GM21390 (cell line): ENCODE data around the gene CREB3L2.
"Not testable (repeated sequence)": the region's sequence is repeated elsewhere in the genome, so short reads cannot be mapped to it uniquely, and the experiment has no call there.

Source experiments
- ATAC-seq: cut with Tn5 transposase; IDR thresholded peaks from one replicate; pipeline ENCODE4 v1.9.1; 2021; ENCODE audit not compliant: unreplicated experiment

CREB3L2 gene

DNA sequence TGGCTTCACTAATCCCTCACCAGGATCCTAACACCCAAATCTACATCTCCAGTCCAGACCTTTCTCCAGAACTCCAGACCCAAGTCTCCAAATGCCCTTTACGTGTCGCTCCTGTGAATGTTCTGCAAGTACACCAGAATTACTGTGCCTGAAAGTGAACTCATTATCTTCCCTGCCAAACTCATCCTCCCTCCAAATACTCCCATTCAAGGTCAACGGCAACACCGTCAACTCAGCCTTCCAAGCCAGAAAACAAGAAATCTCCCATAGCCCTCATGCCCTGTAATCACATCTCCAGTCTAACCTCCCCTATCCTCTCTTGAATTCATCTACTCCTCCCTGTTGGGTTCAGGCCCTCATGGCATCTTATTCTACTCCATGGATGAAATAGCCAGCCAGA, 12.3 kb downstream of the CREB3L2 start:
- no peak for ATAC-seq

DNA sequence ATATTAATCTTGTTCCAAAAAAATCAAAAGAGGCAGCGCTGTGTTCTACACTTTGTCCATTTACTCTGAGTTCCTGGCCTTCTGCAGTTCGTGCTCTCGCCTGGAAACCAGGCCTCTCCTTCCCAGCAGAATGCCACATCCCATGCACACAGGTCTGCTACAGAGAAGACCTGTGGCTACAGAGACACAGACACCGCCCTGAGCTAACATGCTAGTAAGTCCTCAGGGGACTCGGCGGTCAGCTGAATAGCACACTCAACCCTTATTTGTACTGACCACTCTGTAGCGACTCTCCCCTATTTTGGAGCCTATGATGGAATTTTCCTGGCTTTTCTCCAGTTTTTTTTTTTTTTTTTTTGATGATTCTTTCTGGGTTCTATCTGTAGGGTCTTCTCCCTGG, 12.8 kb downstream of the CREB3L2 start:
- ATAC-seq, result no peak

DNA sequence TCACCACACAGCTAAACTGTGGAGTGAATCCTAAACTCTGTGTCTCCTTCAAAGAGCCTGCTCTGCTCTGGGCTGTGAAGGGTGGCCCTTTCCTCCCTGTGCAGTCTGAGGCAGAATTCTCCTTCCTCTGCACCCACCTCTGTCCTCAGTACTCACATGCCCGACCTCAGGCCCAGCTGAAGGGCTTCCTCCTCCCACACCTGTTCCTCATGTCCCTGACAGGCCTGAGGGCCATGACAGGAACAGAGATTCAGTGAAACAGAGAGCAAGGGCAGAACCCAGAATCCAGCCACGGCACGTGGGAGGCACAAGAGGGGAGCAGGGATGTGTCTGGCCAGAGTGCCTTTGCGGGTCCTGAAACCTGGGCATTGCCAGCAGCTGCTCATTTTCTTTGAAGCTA, 13.9 kb downstream of the CREB3L2 start:
- peak; percentile 59 for ATAC-seq

DNA sequence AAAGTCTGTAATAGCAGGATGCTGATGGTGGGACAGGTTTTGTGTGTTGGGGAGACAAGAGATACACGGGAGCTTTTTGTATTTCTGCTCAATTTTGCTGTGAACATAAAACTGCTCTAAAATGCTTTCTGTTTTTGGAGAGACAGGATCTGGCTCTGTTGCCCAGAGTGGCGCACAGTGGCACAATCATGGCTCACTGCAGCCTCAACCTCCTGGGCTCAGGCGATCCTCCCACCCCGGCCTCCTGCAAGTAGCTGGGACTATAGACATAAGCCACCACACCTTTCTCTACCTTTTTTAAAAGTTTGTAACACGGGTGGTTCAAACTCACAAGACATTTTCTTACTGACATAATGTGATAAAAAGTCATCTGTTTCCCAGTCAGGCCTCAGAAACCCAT, 14.3 kb downstream of the CREB3L2 start:
- ATAC-seq, result no peak

DNA sequence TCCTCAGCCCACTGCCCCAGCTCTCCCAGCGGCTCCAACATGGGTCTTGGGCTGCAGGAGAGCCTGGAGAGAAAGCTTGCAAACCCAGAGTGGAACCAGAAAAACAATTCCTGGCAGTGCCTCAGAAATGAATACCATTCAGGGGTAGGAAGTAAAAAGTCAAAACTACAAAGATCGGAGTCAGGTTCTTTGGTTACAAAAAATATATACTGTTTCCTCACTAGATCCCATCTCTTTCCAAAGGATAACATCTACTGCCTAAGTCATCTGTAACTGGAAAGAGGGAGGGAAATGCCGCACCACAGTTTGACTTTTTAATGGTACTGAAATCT, 14.9 kb downstream of the CREB3L2 start:
- no peak for ATAC-seq

DNA sequence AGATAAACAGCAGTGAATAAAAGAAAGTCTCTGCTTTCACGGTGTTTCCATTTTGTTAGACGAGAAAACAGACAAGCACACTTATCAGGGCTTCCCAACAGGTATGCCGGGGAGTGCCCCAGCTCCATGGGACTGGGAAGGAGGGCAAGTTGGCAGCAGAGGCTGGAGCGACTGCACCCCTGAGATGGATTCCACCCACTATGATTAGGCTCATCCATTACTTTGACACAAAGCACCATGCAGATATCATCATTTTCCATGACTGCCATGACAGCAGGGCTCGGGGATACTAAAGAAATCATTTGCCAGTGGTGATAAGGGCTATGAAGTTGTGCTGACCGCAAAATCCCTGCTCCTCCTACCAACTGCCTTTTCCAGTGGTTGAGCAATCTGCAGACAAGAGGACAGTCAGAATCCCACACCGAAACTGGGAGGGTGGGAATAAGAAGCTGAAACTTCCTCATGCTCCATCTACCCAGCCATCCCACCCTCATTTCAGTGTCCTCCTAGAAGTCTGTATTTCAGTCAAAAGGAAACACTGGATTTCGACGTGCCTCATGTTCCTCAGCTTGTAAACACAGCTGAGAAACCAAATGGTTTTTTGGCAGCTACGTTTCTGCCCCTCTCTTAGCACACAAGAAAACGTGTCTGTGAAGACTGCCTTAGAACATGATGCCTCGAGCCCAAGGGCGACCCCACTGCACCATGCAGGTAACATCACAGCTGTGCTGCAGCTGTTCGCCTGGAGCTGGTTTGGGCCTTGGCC, 15.5 kb downstream of the CREB3L2 start:
- ATAC-seq, result no peak

- ATAC-seq, result peak; percentile 48
These were observed 16.0 kb downstream of the CREB3L2 start for GRCh38 chr7:137985897-137986251.

DNA sequence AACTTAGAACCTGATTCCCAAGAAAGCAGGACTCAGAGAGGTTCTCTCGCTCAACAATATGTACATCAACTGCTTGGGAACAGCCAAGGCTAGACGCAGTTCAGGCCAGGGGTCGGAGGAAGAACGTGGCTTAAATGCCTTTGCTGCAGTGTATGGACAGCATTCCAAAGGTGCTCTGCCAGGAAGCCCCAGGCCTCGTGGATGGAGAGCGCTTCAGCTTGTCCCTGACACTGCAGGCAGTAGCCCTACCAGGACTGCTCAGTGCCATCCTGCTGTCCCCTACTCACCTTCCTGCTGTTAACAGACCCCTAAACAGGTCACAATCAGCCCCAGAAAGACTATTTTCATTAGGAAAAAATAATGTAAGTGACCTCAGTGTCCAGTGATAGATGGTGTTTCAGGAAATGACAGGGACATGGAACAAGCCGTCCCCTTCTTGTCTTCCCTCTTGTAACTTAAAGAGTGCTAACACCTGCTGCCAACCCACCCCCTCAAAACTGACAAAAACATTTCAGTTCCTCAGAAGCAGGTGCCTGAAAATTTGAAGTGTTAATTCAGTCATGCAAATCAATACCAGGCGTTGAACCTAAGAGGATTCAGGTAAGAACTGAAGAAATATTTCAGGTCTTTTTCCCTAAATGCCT, 16.5 kb downstream of the CREB3L2 start:
- ATAC-seq, result peak; percentile 51

DNA sequence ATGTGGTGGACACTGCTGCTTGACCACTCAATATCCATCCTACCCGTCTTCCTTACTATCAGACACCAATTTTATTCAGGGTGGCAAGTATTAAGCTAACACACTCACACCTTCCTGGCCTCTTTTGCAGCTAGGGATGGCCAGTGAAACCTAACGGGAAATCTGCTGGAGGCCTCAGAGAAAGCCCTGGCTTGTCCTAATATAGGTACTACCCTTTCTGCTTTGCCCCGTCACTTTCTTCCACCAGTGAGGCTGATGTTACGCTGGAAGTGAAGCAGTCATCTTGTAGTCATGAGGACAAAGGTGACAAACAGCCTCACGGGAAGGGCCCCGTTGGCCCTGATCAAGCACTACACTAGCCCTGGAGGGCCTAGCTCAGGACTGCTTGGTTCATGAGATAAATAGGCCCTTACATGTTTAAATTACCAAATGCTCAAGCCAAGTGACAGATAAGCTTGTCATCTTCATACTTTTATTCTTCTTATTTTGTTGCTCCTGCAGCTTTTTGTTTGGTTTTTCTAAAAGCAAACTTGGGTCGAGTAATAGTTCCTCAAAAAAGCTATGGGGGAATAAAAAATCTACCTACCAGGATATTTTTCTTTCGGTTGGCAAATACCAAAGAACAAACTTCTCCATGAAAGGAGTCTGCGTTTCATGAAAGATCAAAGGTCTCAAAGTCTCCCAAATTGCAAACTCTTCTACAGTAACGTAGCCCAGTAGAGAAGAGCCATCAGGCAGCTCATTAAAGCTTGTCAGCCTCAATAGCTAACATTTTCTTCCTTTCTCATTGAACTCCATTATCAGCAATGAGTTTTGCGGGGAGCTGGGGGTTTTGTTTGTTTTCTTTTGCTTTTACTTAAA, 17.5 kb downstream of the CREB3L2 start:
- no peak for ATAC-seq

GRCh38 chr7:137983323-137984008, 18.4 kb downstream of the CREB3L2 start:
- no peak for ATAC-seq

DNA sequence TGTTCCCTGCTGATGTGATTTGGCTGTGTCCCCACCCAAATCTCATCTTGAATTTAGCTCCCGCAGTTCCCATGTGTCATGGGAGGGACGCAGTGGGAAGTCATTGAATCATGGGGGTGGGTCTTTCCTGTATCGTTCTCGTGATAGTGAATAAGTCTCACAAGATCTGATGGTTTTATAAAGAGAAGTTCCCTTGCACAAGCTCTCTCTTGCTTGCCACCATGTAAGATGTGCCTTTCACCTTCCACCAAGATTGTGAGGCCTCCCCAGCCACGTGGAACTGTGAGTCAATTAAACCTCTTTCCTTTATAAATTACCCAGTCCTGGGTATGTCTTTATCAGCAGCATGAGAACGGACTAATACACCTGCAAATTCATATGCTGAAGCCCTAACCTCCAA, 19.5 kb downstream of the CREB3L2 start:
- not testable (repeated sequence) for ATAC-seq

- ATAC-seq, result peak; percentile 59
These were observed 20.2 kb downstream of the CREB3L2 start for GRCh38 chr7:137981668-137982067.

GRCh38 chr7:137981175-137981574, 20.7 kb downstream of the CREB3L2 start:
- ATAC-seq, result no peak

DNA sequence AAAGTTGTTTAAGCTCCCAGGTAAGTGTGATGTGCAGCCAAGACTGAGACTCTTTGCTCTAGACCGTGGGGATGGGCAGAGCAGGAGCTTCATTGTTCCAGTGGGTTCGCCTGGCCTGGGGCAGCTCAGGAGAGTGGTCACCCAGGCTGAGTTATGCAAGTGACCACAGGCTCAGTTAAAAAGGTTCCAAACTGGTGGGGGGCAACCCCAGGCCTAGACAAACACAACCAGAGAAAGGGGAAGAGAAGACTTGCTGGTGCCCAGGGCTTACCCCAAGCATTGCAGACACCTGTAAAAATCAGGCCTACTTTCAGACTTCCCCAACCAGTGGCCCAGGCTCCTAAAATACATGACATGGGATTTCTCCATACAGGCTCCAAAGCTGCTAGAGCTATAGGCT, 21.6 kb downstream of the CREB3L2 start:
- ATAC-seq, result no peak

DNA sequence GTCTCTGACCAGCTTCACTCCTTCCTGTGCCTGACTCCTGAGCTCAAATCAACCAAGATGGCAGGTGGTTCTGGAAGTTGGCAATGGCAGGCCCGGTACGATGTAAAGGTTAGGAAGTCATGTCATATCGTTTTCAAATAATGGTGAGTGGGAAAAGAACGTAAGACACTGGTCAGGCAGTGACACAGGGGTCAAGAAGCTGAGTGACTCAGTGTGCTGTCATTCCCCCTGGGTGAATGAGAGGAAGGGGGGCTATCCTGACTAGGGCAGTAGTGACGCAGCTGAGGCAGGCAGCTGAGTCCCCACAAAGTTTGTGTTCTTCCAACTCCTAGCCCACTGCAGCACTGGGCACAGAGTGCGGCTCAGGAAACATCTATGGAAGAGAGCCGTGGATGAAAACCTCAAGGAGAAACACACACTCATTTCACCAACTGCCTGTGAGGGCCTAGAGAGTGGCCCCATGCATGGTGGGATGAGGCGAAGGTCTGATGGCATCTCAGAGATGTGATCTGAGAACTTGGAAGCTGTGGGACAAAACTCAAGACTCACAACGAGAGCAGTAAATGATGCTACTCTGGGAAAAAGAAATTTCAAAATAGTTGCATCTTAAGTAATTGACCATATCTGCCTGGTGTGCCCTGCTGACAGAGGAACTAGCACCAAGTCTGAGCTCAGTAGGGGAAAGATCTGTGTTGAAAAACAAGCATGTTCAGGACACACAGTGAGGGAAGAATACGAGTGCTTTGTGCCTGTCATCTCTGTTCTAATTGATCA, 23.2 kb downstream of the CREB3L2 start:
- no peak for ATAC-seq

GRCh38 chr7:137977173-137977572, 24.7 kb downstream of the CREB3L2 start:
- no peak for ATAC-seq

DNA sequence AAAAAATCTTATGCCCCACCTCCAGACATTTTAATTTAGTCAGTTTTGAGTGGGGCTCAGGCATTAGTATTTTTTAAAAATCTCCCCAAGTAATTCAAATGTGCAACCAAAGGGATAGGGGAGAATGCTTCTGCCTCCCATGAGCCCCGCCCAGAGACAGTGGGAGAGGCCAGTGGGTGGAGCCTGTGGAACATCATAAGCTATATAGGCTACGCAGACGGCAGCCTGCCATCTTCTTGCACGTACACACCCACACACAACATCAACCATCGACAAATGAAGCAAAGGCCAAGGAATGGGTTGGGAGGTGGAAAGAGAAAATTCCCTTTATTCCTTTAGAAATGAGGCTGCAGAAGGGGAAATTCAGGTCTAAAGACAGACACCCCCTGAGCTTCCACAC, 25.2 kb downstream of the CREB3L2 start:
- ATAC-seq, result no peak

DNA sequence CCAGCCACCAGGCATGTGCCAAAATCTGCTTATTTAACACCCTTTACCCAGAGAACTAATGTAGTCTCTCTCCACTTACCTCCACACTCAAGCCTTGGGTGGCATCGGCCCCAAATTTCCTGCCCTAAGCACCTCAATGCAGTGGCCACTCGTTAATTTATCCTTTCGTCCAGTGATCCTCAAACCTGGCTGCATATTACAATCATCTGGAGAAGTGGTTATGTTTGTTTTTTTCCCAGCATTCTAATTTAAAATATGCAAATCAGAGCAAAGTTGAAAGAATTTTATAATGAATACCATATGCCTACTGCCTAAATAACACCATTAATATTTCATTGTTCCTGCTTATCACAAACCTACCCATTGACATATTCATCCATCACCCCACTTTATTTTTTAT, 25.7 kb downstream of the CREB3L2 start:
- ATAC-seq, result no peak

- no peak for ATAC-seq
These were observed 26.1 kb downstream of the CREB3L2 start for GRCh38 chr7:137975768-137976167.

DNA sequence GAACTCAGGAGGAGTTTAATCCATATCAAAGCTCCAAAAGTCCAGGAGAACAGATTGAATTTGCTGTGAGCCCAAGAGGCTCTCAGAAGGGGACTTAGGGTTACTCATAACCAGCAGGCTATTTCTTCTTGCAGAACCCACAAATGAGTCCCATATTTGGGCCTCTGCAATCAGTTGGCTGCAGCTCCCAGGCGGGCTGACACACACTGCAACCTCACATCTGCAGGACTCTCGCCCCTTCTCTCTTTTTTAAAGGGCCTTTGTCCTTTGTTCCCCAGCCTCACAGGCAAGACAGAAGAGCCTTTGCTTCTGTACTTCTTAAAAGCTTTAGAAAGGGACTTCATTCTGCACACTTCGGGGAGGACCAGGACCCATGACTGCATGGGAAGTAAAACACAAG, 26.7 kb downstream of the CREB3L2 start:
- peak; percentile 59 for ATAC-seq

DNA sequence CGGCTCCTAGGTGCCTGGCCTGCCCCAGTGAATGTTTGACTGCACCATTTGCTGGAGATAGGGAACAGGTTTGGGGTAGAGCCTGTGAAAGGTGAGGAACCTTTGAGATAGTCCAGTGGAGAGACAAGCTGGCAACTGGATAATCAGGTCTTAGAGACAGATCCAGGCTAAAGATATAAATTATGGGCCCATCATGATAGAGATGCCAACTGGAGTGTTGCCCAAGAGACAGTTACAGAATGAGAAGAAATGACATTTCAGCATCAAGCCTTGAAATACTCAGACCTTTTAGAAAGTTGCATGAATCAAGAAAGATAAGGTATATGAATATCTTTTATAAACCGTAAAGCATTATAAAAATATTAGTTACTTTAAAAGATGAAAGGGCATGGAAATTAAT, 27.1 kb downstream of the CREB3L2 start:
- ATAC-seq, result no peak
